NCI-H2171 (cell line): ENCODE measurements around the gene GNAT3.

Experiments
- DNase-seq: peaks from one replicate; lab custom pipeline; 2025; lab: John Stamatoyannopoulos, UW

GNAT3 gene

DNA sequence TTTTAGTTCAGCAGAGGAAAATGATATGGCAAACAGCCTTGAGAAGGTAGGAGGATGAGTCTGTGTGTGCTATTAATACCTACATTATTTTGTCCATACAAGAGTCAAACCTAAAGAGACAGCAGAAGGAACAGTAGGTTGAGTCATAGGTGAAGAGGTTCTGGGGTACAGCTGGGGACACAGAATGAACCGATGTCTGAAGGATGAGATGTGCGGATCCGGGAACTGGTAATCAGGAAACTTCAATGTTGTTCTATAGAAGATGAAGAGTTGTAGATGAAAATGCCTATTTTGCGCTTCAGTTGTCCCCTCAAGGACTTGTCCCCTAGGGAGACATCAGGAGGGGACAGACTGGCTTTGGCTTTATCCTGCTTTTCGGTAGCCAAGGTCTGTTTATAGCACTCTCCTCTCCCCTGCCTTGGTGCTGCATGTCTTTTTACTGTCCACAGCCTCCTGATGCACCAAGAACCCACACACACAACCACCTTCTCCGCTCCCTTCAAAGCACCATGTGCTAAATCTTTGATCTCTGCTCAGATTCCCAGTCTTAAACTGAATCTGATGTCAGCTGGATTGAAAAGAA, 94.6 kb downstream of the GNAT3 start:
- no peak for DNase-seq

DNA sequence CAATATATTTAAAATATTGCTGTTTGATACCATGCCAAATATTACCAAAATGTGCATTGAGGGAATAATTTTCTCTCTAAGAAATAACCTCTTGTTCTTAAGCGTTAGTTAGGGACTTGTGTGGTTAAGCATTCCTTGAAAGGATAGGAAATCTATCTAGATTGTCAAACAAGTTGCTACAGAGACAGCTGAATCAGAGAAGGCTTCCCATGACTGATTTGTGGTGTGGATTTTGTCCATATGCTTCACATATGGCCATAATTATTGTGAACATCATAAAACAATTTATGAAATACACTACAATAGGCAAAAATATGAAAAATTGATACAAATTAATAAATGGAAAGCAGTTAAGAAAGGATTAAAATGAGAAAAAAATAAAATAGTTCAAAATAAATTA, 96.3 kb downstream of the GNAT3 start:
- no peak for DNase-seq

DNA sequence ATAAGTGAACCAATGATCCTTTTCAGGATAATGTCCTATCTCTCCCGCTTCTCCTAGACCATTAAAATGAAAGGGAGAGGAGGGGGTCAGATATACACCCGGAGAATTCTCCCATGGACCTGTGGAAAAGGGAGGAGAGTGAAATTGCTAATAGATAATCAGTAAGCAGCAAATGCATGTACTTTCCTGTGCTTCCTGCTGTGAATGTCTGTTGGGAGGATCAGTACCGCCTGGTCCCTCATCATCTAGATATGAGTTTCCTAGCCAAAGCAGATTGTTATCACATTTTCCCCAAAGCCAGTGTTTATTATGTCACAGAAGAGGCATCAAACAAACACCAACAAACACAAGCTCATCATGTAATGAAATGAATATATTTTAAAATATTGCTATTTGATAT, 96.8 kb downstream of the GNAT3 start:
- no peak for DNase-seq

DNA sequence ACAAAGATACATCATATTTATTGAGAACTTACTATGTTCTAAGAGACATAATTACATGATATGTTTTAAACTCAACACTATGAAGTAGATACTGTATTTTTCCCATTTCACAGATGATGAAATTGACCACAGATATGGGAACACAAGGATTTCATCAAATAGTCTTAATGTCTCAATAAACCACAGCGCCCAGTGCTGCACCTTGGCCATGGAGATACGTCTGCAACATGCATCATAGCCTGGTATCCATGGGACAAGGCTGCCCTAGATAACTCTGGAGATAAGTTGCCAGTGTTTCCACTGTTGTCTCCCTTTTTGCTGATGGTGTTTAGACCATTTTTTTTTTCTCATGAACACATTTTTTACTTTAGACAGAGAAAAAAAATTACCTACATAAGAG, 97.5 kb downstream of the GNAT3 start:
- DNase-seq: no peak

DNA sequence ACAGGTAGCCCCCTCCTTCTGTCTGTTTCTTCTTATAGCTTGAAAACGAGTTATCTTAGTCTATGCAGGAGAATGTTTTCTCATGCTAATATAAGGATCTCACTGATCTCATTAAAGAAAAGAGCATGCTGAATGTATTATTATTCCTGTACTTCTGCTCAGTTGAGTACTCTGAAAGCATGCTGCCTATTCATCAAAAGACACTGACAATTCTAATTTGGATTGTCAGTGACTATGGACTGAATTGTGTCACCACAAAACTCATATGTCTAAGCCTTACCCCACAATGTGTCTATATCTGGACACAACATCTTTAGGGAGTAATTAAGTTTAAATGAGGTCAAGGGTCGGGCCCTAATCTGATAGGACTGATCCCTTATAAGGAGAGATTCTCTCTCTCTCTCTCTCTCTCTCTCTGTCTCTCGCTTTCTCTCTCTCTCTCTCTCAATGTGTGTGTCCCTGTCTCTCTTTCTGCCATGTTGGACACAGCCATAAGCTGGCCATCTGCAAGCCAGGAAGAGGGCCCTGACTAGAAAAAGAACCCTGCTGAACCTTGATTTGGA, 98.4 kb downstream of the GNAT3 start:
- no peak for DNase-seq

DNA sequence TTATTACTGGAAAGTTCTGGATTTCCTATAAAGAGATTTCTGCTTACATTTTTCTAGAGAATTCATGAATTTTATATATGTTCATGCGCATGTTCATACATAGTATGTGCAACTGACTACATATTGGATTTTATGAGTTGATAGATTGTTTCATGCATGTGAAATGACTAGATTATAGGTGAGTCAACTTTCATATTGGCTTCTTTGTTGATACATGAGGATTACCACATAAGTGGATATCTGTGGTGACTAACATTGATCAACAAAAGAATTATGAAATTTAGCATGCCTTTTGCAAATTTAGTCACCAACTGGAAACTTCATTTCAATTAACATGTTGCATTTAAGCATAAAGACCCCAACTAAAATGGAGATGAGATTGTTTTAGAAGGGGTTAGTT, 99.0 kb downstream of the GNAT3 start:
- no peak for DNase-seq

DNA sequence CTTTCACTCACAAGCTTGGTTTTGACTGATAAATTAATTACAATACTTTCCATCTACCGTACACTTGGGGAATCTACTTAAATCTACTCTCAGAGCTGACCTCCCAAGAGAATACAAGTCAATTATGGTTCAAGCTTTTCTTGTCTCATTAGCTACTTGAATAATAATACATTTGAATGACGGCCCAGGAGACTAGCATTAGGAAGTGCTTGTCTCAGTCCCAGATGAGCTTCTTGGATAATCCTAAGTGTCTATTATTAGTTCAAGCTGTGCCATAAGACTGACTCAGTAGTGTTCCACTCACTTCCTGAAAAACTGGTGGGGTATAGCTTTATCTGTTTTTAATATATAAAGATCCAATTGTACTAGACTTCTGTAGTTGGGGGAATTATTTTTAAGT, 100.2 kb downstream of the GNAT3 start:
- no peak for DNase-seq

DNA sequence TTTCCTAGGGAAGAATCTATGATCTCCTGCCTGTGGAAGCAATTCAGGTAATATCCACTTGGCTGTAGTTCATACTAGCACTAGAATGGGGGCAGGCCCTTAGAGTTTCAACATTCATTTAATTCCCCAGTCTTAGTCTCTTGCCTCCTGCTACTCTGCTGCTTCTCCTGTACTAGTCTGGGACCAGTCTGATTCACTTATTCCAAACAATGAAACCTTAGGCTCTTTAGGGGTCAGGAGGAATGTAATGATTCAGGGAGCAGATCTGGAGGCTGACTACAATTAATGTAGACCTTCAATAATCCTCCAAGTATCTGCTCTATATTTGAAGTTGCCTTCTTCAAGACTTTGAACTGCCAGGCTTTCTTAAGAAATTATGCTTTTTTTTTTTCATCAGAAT, 101.8 kb downstream of the GNAT3 start:
- no peak for DNase-seq
